ENCODE measurements around the gene RNF130.

The RNF130 gene

GRCh38 chr5:179915406-179915935, 156.1 kb downstream of the RNF130 start:
- no peak for DNase-seq (ENCODE audit: low read depth)

- DNase-seq (ENCODE audit: low read depth), result peak; percentile 17
These were observed 157.4 kb downstream of the RNF130 start for GRCh38 chr5:179914032-179914755.

GRCh38 chr5:179913461-179913860, 158.1 kb downstream of the RNF130 start:
- DNase-seq (ENCODE audit: low read depth), result no peak

- DNase-seq (ENCODE audit: low read depth), result no peak
These were observed 158.6 kb downstream of the RNF130 start for GRCh38 chr5:179912951-179913350.

- DNase-seq (ENCODE audit: low read depth), result no peak
These were observed 159.2 kb downstream of the RNF130 start for GRCh38 chr5:179912386-179912785.

GRCh38 chr5:179909224-179909623, 162.3 kb downstream of the RNF130 start:
- DNase-seq (ENCODE audit: low read depth), result no peak

- no peak for DNase-seq (ENCODE audit: low read depth)
These were observed 163.0 kb downstream of the RNF130 start for GRCh38 chr5:179908528-179908927.

- peak; percentile 67 for DNase-seq (ENCODE audit: low read depth)
These were observed 163.8 kb downstream of the RNF130 start, which contains the start of gene TBC1D9B for GRCh38 chr5:179907556-179908324. Gene TBC1D9B, minus strand, starts transcription at chr5:179907897. Its CDS starts 76 bp downstream, at chr5:179907821.

GRCh38 chr5:179906795-179907555, 164.6 kb downstream of the RNF130 start:
- DNase-seq (ENCODE audit: low read depth), result no peak

- DNase-seq (ENCODE audit: low read depth), result no peak
These were observed 165.2 kb downstream of the RNF130 start for GRCh38 chr5:179906294-179906794.

- no peak for DNase-seq (ENCODE audit: low read depth)
These were observed 166.4 kb downstream of the RNF130 start for GRCh38 chr5:179905161-179905560.

All from fibroblast of gingiva (primary cell).